GM04503 (cell line): ENCODE data around the gene NUDT2.

Experiments used
- DNase-seq: peaks from one replicate; pipeline ENCODE4 v3.0.0-alpha.2; 2012; ENCODE audit warnings: low read depth

NUDT2 gene

GRCh38 chr9:34385561-34386230 is 56.3 kb downstream of the NUDT2 start:
- no peak for DNase-seq

- DNase-seq: no peak
These were observed 57.3 kb downstream of the NUDT2 start for GRCh38 chr9:34386656-34387055.

DNA sequence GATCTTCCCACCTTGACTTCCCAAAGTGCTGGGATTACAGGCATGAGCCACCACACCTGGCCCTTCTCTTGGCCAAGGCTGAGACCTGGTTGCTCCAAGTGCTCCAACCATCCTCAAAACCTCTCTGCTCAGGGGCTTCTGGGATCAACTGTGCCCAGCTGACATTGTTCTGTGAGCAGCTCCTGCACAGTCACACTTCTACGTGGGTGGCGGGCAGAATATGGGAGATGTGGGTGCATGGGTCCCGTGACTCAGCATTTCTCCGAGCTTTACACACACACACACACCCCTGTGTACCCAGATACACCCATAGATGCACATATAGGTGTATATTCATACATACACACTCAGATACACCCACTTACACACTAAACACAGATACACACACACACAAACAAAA is 57.9 kb downstream of the NUDT2 start:
- no peak for DNase-seq

DNA sequence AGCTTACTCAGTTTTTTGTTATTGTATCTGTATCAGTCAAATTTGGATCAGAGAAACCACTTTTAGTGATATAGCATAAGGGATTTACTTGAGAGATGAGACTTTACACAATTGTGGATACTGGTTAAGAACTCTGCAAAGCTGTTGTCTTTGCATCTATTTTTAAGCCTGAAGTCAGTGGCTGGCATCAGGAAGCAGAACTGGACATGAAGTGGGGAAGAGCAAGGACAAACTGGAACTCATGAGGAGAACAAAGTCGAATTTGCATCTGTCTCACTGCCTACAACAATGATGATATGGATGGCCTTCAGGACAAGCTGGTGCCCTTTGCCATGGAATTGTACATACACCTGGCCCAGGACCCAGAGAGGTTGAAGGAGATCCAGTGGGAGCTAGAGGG is 63.1 kb downstream of the NUDT2 start:
- DNase-seq: no peak
